ENCODE results near the gene CPSF7.
"Not testable (repeated sequence)": the region's sequence is repeated elsewhere in the genome, so short reads cannot be mapped to it uniquely, and the experiment has no call there.

CPSF7 gene

GRCh38 chr11:61439615-61440014 is 9.8 kb upstream of the CPSF7 start:
- no peak for DNase-seq (ENCODE audit: low spot score)

GRCh38 chr11:61437496-61437895 is 7.7 kb upstream of the CPSF7 start:
- DNase-seq (ENCODE audit: low spot score) = no peak

GRCh38 chr11:61430839-61431238 is 1.1 kb upstream of the CPSF7 start:
- not testable (repeated sequence) for DNase-seq (ENCODE audit: low spot score)

GRCh38 chr11:61429346-61429690 is 457 bp downstream of the CPSF7 start:
- peak; percentile 88 for DNase-seq (ENCODE audit: low spot score)

- no peak for DNase-seq (ENCODE audit: low spot score)
Measured at GRCh38 chr11:61425367-61426131, 4.2 kb downstream of the CPSF7 start.

GRCh38 chr11:61422226-61422625 is 7.5 kb downstream of the CPSF7 start:
- no peak for DNase-seq (ENCODE audit: low spot score)

GRCh38 chr11:61418136-61418535 is 11.6 kb downstream of the CPSF7 start:
- no peak for DNase-seq (ENCODE audit: low spot score)

- DNase-seq (ENCODE audit: low spot score) = no peak
Measured at GRCh38 chr11:61417670-61418069, 12.1 kb downstream of the CPSF7 start.

- no peak for DNase-seq (ENCODE audit: low spot score)
Measured at GRCh38 chr11:61416941-61417340, 12.8 kb downstream of the CPSF7 start.

GRCh38 chr11:61415381-61415780 is 14.4 kb downstream of the CPSF7 start:
- no peak for DNase-seq (ENCODE audit: low spot score)

GRCh38 chr11:61414547-61414946 is 15.2 kb downstream of the CPSF7 start:
- DNase-seq (ENCODE audit: low spot score) = no peak

GRCh38 chr11:61413496-61413895 is 16.3 kb downstream of the CPSF7 start:
- no peak for DNase-seq (ENCODE audit: low spot score)

- DNase-seq (ENCODE audit: low spot score) = no peak
Measured at GRCh38 chr11:61411589-61411988, 18.2 kb downstream of the CPSF7 start.

GRCh38 chr11:61406991-61407728 is 22.6 kb downstream of the CPSF7 start:
- no peak for DNase-seq (ENCODE audit: low spot score)

GRCh38 chr11:61406067-61406466 is 23.7 kb downstream of the CPSF7 start:
- no peak for DNase-seq (ENCODE audit: low spot score)

- DNase-seq (ENCODE audit: low spot score) = no peak
Measured at GRCh38 chr11:61404641-61405040, 25.1 kb downstream of the CPSF7 start.

GRCh38 chr11:61404103-61404502 is 25.7 kb downstream of the CPSF7 start:
- no peak for DNase-seq (ENCODE audit: low spot score)

- no peak for DNase-seq (ENCODE audit: low spot score)
Measured at GRCh38 chr11:61403658-61404057, 26.1 kb downstream of the CPSF7 start.

- no peak for DNase-seq (ENCODE audit: low spot score)
Measured at GRCh38 chr11:61401573-61401972, 28.2 kb downstream of the CPSF7 start.

- DNase-seq (ENCODE audit: low spot score) = no peak
Measured at GRCh38 chr11:61401173-61401572, 28.6 kb downstream of the CPSF7 start.

GRCh38 chr11:61392981-61393595 is 36.7 kb downstream of the CPSF7 start:
- DNase-seq (ENCODE audit: low spot score) = peak; percentile 44

GRCh38 chr11:61390161-61390560 is 39.6 kb downstream of the CPSF7 start:
- no peak for DNase-seq (ENCODE audit: low spot score)
